ENCODE data around the gene LZTFL1. TPM values are rescaled to one million over a fixed set of nuclear protein-coding genes. Genes with fewer than 3 reads are reported as not detected.
A peak's percentile ranks its signal among the peaks of the same experiment; 100 is the strongest.

LZTFL1 gene
- total RNA-seq, 1 experiment from 2014 or later = 21.0 TPM

DNA sequence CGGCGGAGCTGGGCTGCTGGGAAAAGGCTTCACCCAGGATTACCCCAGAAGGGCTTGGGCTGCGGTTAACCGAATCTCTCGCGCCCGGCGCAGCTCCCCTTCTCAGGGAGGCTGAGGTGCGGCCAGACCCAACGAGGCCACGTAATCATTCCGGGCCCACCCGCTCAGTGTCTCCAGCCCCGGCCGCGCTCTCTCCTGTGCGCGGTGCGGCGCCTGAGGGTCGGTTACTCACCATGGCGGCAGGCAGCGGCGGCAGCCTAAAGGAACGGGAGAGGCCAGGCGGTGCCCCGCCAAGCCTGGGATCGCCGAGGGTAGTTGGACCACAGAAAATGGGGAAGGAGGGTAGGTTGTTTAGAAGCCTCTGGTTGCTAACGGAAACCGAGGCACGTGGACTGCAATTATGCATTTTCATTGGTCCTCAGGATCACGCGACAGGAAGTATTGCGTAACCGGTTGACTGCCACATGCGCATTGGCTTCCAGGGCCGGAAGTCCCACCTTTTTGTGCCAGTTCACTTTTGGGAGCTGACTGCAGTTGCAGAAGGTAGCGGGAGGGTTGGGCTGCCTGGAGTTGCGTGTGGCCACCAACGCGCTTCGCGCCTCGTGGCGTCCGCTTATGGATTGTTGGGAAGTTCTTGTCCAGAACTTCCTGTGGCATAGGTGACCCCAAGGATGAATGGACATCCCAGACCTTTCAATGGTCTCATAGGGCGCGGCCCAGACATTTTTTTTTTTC, at the start of gene LZTFL1 (continued):
- TF ChIP-seq, protein P1, sequence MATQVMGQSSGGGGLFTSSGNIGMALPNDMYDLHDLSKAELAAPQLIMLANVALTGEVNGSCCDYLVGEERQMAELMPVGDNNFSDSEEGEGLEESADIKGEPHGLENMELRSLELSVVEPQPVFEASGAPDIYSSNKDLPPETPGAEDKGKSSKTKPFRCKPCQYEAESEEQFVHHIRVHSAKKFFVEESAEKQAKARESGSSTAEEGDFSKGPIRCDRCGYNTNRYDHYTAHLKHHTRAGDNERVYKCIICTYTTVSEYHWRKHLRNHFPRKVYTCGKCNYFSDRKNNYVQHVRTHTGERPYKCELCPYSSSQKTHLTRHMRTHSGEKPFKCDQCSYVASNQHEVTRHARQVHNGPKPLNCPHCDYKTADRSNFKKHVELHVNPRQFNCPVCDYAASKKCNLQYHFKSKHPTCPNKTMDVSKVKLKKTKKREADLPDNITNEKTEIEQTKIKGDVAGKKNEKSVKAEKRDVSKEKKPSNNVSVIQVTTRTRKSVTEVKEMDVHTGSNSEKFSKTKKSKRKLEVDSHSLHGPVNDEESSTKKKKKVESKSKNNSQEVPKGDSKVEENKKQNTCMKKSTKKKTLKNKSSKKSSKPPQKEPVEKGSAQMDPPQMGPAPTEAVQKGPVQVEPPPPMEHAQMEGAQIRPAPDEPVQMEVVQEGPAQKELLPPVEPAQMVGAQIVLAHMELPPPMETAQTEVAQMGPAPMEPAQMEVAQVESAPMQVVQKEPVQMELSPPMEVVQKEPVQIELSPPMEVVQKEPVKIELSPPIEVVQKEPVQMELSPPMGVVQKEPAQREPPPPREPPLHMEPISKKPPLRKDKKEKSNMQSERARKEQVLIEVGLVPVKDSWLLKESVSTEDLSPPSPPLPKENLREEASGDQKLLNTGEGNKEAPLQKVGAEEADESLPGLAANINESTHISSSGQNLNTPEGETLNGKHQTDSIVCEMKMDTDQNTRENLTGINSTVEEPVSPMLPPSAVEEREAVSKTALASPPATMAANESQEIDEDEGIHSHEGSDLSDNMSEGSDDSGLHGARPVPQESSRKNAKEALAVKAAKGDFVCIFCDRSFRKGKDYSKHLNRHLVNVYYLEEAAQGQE (IDR thresholded peaks at IDR 0.05; ENCODE audit: low read depth) = no peak
- no peak for TF ChIP-seq ZNF274 (IDR thresholded peaks at IDR 0.05; ENCODE audit: low read depth, low read length)

DNA sequence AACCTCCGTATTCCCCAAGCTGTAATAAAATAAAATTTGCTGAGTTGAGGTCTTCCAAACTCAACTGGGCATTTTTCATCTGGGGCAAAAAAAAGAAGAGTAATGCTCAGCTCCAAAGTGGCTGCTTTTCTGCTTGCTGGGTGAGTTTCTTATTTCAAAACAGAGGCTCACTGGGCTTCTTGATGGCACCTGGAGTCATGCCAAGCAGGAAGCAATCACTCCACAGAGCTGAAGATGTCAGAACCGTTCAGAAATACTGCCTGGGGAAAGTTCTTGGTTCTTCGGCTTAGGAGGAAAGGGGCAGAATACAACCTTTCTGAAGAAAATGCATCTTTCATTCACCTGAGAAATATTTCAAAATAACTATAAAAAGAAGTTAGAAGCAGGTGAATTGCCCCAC, 48.5 kb upstream of the LZTFL1 start:
- DNase-seq (ENCODE audit: low read depth, low spot score) (no peak), ATAC-seq (no peak)
- TF ChIP-seq, protein P2, sequence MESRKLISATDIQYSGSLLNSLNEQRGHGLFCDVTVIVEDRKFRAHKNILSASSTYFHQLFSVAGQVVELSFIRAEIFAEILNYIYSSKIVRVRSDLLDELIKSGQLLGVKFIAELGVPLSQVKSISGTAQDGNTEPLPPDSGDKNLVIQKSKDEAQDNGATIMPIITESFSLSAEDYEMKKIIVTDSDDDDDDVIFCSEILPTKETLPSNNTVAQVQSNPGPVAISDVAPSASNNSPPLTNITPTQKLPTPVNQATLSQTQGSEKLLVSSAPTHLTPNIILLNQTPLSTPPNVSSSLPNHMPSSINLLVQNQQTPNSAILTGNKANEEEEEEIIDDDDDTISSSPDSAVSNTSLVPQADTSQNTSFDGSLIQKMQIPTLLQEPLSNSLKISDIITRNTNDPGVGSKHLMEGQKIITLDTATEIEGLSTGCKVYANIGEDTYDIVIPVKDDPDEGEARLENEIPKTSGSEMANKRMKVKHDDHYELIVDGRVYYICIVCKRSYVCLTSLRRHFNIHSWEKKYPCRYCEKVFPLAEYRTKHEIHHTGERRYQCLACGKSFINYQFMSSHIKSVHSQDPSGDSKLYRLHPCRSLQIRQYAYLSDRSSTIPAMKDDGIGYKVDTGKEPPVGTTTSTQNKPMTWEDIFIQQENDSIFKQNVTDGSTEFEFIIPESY (IDR thresholded peaks at IDR 0.05; ENCODE audit: extremely low read depth, insufficient replicate concordance, low read length) = no peak
- TF ChIP-seq SRF (IDR thresholded peaks at IDR 0.05; ENCODE audit: low read depth) = no peak
- TF ChIP-seq ZNF274 (IDR thresholded peaks at IDR 0.05; ENCODE audit: low read depth, low read length) = no peak
- no peak for TF ChIP-seq ZFX (IDR thresholded peaks at IDR 0.05)
- TF ChIP-seq JUND (IDR thresholded peaks at IDR 0.05) = no peak
- TF ChIP-seq RAD21 (IDR thresholded peaks at IDR 0.05; ENCODE audit: low read depth) = no peak
- TF ChIP-seq EGR1 (IDR thresholded peaks at IDR 0.05; ENCODE audit: low read depth) = no peak
- TF ChIP-seq TCF7L2 (IDR thresholded peaks at IDR 0.05; ENCODE audit: borderline replicate concordance, extremely low read depth, insufficient read depth, insufficient read length) = no peak
- TF ChIP-seq, protein P3, sequence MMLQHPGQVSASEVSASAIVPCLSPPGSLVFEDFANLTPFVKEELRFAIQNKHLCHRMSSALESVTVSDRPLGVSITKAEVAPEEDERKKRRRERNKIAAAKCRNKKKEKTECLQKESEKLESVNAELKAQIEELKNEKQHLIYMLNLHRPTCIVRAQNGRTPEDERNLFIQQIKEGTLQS (IDR thresholded peaks at IDR 0.05) = no peak
- TF ChIP-seq FOSL1 (IDR thresholded peaks at IDR 0.05; ENCODE audit: low read depth) = no peak
- no peak for TF ChIP-seq SIN3A (IDR thresholded peaks at IDR 0.05; ENCODE audit: low read depth)

More for the DNA sequence above, 48.5 kb upstream of the LZTFL1 start:
- H3K9me2 ChIP-seq (ENCODE audit: insufficient read depth) = no peaks in the 10 kb centered on the region
- ChIA-PET CTCF (no interaction called here), RAD21 (ENCODE audit: low non-redundant PET in 1 of 2, low total read pairs in 2 of 2, uncharacterized antibody in 2 of 2, unreplicated experiment in 2 of 2) (no interaction called here), POLR2A (no interaction called here)
- H3K79me2 ChIP-seq (ENCODE audit: insufficient read depth, low read length) = no peaks in the 10 kb centered on the region
- H3K36me3 ChIP-seq (ENCODE audit: control insufficient read depth in 1 of 2, insufficient read depth in 2 of 2, low read length in 2 of 2) = no peaks in the 10 kb centered on the region
- BruUV-seq (replicated peaks) = no TSS peak
- intact Hi-C loops (cut with micrococcal nuclease) = no loop called here
- peaks cover 12% of the 10 kb centered on the region in 2 experiments for H3K4me1 ChIP-seq (ENCODE audit: control insufficient read depth in 1 of 2, insufficient read depth in 2 of 2, low read length in 2 of 2)
- no peak overlapping the region for H2AFZ ChIP-seq (ENCODE audit: low read depth, low read length, poor library complexity, severe bottlenecking)
- H4K20me1 ChIP-seq (ENCODE audit: insufficient read depth) = no peaks in the 10 kb centered on the region
- peak overlapping the region; percentile 20; the same call in 1 of the 2 replicates for H3K4me2 ChIP-seq (ENCODE audit: low read length)
- no peak overlapping the region for H3K27ac ChIP-seq (ENCODE audit: low read depth, low read length)
- no peaks in the 10 kb centered on the region for H3K9me3 ChIP-seq (ENCODE audit: control insufficient read depth in 1 of 2, insufficient read depth in 1 of 2, low read depth in 1 of 2, low read length in 2 of 2)
- no peaks in the 10 kb centered on the region for H3K27me3 ChIP-seq (ENCODE audit: insufficient read depth, low read length)
- no peak overlapping the region for H3K4me3 ChIP-seq (replicated peaks in 1 of 2; ENCODE audit: low read depth in 1 of 2, low read length in 2 of 2)
- no peak overlapping the region for H3K9ac ChIP-seq (ENCODE audit: low read length)
